Endothelial cell of umbilical vein (primary cell): ENCODE data around the gene TMEM217. TPM values are rescaled to one million over a fixed set of nuclear protein-coding genes. Genes with fewer than 3 reads are reported as not detected.

Source experiments
- BruUV-seq: library from RNA; stranded (reverse); fragments of 400-500 nt; replicated peaks from 2 replicates; lab custom pipeline; 2021; lab: Mats Ljungman, UMichigan
- CTCF ChIA-PET: fragments of 300-600, 350-600 bp; sonication (Branson Sonifier 250); formaldehyde crosslinking; loops from one replicate; lab custom pipeline; 2021; ENCODE audit warnings: antibody characterized with exemption, inconsistent platforms; lab: Charles Lee
- POLR2A ChIA-PET: fragments of 300-600, 350-600 bp; sonication (Branson Sonifier 250); formaldehyde crosslinking; loops from one replicate; lab custom pipeline; 2021; ENCODE audit warnings: antibody characterized with exemption, inconsistent platforms; lab: Charles Lee
- DNase-seq: peaks from one replicate; pipeline ENCODE4 v3.0.0-alpha.2; 2011; ENCODE audit warnings: low read depth, low spot score
- FAIRE-seq: peaks from 2 replicates; lab custom pipeline; 2011; peaks lifted over from hg19 to GRCh38; lab: Jason Lieb, UNC
- H2AFZ ChIP-seq: 2 replicates; pipeline ENCODE4 v1.6.0; 2012; ENCODE audit warnings: low read depth, low read length, control low read depth, inconsistent platforms
- H3K27ac ChIP-seq: 2 replicates; pipeline ENCODE4 v1.5.1; 2011; ENCODE audit warnings: low read depth, mild to moderate bottlenecking, control low read depth, low read length, moderate library complexity; ENCODE audit not compliant: insufficient read depth
- H3K27me3 ChIP-seq, 2 experiments: 2 replicates each; pipeline versions ENCODE4 v1.6.0 to v1.6.1; 2011; ENCODE audit warnings: low read length in 2 of 2, mixed read lengths in 1 of 2; ENCODE audit not compliant: control insufficient read depth in 2 of 2, insufficient read depth in 2 of 2
- H3K36me3 ChIP-seq, 2 experiments: 2 replicates in 1 of 2; 3 replicates in 1 of 2; pipeline ENCODE4 v1.5.1; 2011; ENCODE audit warnings: low read length in 2 of 2, mild to moderate bottlenecking in 1 of 2, moderate library complexity in 1 of 2; ENCODE audit not compliant: control insufficient read depth in 2 of 2, insufficient read depth in 2 of 2; ENCODE audit errors: extremely low read depth in 1 of 2
- H3K4me1 ChIP-seq: 3 replicates; pipeline ENCODE4 v1.5.1; 2011; ENCODE audit warnings: mild to moderate bottlenecking, low read length; ENCODE audit not compliant: control insufficient read depth, insufficient read depth; ENCODE audit errors: extremely low read depth
- H3K4me2 ChIP-seq: 2 replicates; pipeline ENCODE4 v1.6.1; 2011; ENCODE audit warnings: low read length, control low read depth, mixed read lengths; ENCODE audit not compliant: insufficient read depth
- H3K4me3 ChIP-seq, 3 experiments: fragments of 200-600 bp in 1 of 3; sonication (generic), shearing (Covaris generic) in 1 of 3; replicated peaks in 1 of 3; 2 replicates each; pipeline ENCODE4 v1.5.1; 2011 to 2016; ENCODE audit warnings: control low read depth in 3 of 3, low read length in 3 of 3, mild to moderate bottlenecking in 2 of 3, inconsistent platforms in 1 of 3, low read depth in 1 of 3, moderate library complexity in 1 of 3; ENCODE audit not compliant: insufficient read depth in 1 of 3
- H3K79me2 ChIP-seq: 2 replicates; pipeline ENCODE4 v1.6.0; 2012; ENCODE audit warnings: low read length, inconsistent platforms; ENCODE audit not compliant: control insufficient read depth, insufficient read depth
- H3K9ac ChIP-seq: replicated peaks from 2 replicates; pipeline ENCODE3; 2011; ENCODE audit warnings: low read length, control low read depth; ENCODE audit not compliant: insufficient read depth; ENCODE audit errors: extremely low read depth
- H3K9me1 ChIP-seq: replicated peaks from 3 replicates; pipeline ENCODE4 v1.6.0; 2011; ENCODE audit warnings: mild to moderate bottlenecking, low read length; ENCODE audit not compliant: control insufficient read depth, insufficient read depth; ENCODE audit errors: extremely low read depth
- H3K9me3 ChIP-seq: replicated peaks from 2 replicates; pipeline ENCODE4 v1.5.1; 2012; ENCODE audit warnings: low read length, inconsistent platforms; ENCODE audit not compliant: control insufficient read depth, insufficient read depth
- H4K20me1 ChIP-seq: replicated peaks from 2 replicates; pipeline ENCODE3; 2011; ENCODE audit warnings: mild to moderate bottlenecking, low read length; ENCODE audit not compliant: control insufficient read depth, insufficient read depth; ENCODE audit errors: extremely low read depth
- EZH2 ChIP-seq: IDR thresholded peaks from 2 replicates; pipeline ENCODE4 v1.6.1; 2012; ENCODE audit warnings: borderline replicate concordance, low read depth, mild to moderate bottlenecking, moderate library complexity, low read length, inconsistent platforms; ENCODE audit not compliant: severe bottlenecking
- JUN ChIP-seq: IDR thresholded peaks from 2 replicates; pipeline ENCODE4 v1.6.1; 2011; ENCODE audit warnings: borderline replicate concordance, low read depth; ENCODE audit not compliant: insufficient read length, insufficient read depth
- POLR2A ChIP-seq: IDR thresholded peaks from 2 replicates; pipeline ENCODE4 v1.6.1; 2012; ENCODE audit warnings: low read depth, mild to moderate bottlenecking, control low read depth, low read length
- POLR2AphosphoS5 ChIP-seq: IDR thresholded peaks from 2 replicates; pipeline ENCODE4 v1.6.1; 2012; ENCODE audit warnings: low read depth, mild to moderate bottlenecking, control low read depth, low read length, moderate library complexity; ENCODE audit not compliant: insufficient read depth
- dilution Hi-C: fragments of 300-500 bp; cut with MboI; formaldehyde crosslinking; loops from one replicate; pipeline ENCODE4 v1.15.0; 2019; ENCODE audit warnings: low sequenced_read_pairs; ENCODE audit not compliant: extremely low pct_ligation_motif_present
- intact Hi-C: fragments of 100-400 bp; cut with micrococcal nuclease; formaldehyde crosslinking; loops from one replicate; pipeline ENCODE4 v1.10.0; 2022
- polyA plus RNA-seq, 4 experiments: library from polyadenylated mRNA; depleted of rRNA in 3 of 4; stranded (reverse) in 3 of 4; unstranded in 1 of 4; fragments of >200 nt; gene quantifications; 2 replicates each; pipeline versions ENCODE4 v1.2.1 to v1.2.3, GENCODE V29; 2011 to 2012; ENCODE audit warnings: missing spikeins in 1 of 4
- total RNA-seq: library from RNA; stranded (reverse); gene quantifications from 2 replicates; pipeline ENCODE4 v1.2.3, GENCODE V29; 2021
- TF ChIP-seq, protein P1 (sequence below): IDR thresholded peaks from 2 replicates; pipeline ENCODE4 v1.6.1; 2011; ENCODE audit not compliant: insufficient read depth, insufficient read length

The TMEM217 gene
- total and polyA plus RNA-seq, 2 donors (not counting 3 experiments of a cell fraction or from before 2014, with no cell fraction given): 6.8 to 15.8 TPM

DNA sequence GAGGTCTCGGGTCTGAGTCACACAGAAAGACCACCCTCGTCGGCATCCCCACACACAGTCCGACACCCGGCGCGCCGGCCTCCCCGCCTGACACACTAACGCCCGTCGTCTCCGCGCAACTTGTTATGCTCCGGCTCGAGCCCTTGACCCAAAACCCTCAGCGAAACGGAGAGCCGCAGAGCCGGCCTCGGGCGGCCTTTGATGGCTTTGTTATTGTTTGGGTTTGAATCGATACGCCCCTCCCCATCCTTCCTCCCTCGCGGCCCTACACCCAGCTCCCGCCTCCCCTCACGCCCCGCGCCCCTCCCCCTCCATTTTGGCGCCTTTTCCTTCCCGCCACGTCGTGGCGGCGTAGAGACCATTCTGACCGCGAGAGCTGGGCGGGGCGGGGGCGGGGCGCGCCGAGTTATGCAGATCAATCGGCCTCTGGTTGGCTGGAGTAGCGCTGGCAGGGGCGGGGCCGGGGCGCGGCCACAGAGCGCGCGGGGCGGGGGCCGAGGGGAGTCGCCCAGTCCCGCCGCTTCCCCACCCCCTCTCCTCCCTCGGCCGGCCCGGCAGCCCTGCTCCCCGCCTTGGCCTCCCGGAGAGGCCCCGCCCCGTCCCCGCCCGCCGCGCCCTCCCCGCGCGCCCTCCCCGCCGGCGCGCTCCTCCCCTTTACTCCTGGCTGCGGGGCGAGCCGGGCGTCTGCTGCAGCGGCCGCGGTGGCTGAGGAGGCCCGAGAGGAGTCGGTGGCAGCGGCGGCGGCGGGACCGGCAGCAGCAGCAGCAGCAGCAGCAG is 88.3 kb downstream of the TMEM217 start, which contains the start of gene PIM1:
Gene PIM1, plus strand, starts transcription at position 657 of the 777 bp plus-strand sequence. CDS start 424 bp downstream, outside the sequence.
- Histone ChIP-seq H4K20me1 (no peaks in the 10 kb centered on the region), H3K36me3 (peaks cover 5 to 12% of the 10 kb centered on the region in 2 experiments), H3K79me2 (peaks cover 2% of the 10 kb centered on the region), H3K9me1 (no peaks in the 10 kb centered on the region), H3K4me2 (peak within 1 kb of the TSS; percentile 92), H2AFZ (peak within 1 kb of the TSS; percentile 90), H3K27ac (peak within 1 kb of the TSS; percentile 66), H3K4me1 (peaks cover 22% of the 10 kb centered on the region), H3K9ac (peak within 1 kb of the TSS; percentile 86), H3K4me3 (peak within 1 kb of the TSS; percentile 61 to 95 (median 74)), H3K9me3 (no peaks in the 10 kb centered on the region), H3K27me3 (no peaks in the 10 kb centered on the region)
- POLR2A ChIA-PET: interaction anchor here (0.6 to 1.2 kb wide), 5 partner anchors 39 to 209 kb away, joined by 3 to 5 read pairs (median 3); partner anchors contain the start of genes TBC1D22B and TMEM217
- BruUV-seq: no TSS peak
- CTCF ChIA-PET: interaction anchor here (0.6 to 6.8 kb wide), 16 partner anchors 18 to 410 kb away, joined by 3 to 399 read pairs (median 4); no protein-coding TSS in a partner anchor
- dilution Hi-C loops: no loop called here
- TF ChIP-seq, protein P1, sequence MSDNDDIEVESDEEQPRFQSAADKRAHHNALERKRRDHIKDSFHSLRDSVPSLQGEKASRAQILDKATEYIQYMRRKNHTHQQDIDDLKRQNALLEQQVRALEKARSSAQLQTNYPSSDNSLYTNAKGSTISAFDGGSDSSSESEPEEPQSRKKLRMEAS: no peak
- TF ChIP-seq POLR2A (peak; percentile 4), EZH2 (no peak), JUN (no peak), POLR2AphosphoS5 (peak; percentile 20)
- FAIRE-seq: peak; percentile 95
- DNase-seq: peak; percentile 97
- intact Hi-C loops: loop anchor here (1.0 kb wide), 3 partner anchors 32 to 73 kb away; no protein-coding TSS in a partner anchor
